Stimulated activated CD8-positive, alpha-beta memory T cell treated with anti-CD3 and anti-CD28 coated beads, Interleukin-4, amount 100 ng/mL, for 48 hours (primary cell): ENCODE measurements around the gene SP5.
"Not testable (repeated sequence)": the region's sequence is repeated elsewhere in the genome, so short reads cannot be mapped to it uniquely, and the experiment has no call there.

ENCODE experiments used
- DNase-seq: peaks from one replicate; pipeline ENCODE4 v3.0.0-alpha.2; 2020

The SP5 gene

DNA sequence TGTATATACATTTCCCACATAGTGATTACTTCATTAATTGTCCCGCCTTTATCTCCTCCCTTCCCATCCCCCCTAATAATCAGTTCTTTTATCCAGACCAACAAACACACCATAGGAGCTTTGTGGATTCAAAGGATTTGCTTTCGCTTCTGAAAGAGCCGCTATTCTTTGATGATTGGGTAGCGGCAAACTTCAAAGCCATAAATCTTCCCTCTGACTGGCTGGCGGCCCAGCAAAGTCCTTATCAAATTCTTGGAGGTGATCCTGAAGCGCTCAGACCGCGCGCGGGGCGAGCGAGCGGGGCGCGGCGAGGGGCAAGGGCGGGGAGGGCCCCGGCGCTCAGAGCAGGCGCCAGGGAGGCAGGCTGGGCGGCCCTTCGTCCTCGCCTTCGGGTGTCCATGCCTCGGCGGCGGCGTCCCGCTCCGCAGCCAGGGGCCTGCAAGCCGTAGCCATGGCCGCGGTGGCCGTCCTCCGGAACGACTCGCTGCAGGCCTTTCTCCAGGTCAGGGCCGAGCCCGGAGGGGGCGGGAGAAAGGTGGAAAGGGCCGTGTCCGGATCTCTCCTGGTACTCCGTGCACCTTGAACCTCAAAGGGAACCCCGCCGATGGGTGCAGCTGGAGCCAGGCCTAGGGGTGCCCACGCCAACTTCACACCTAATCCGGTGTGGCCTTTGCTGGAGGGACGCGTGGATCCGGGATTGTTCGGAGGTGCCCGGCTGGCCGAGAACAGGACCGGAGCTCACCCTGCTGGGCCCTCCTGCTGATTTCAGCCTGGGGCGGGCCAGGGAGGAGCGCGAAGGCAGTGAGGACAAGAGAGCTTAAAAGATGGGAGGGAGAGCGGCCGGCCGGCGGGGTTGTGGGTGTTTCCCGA lies at the start of gene SP5:
TSS of gene SP5 (plus strand) at position 276 of the 870 bp plus-strand sequence. CDS start at position 452, 176 bp downstream.
- peak; percentile 34 for DNase-seq

DNA sequence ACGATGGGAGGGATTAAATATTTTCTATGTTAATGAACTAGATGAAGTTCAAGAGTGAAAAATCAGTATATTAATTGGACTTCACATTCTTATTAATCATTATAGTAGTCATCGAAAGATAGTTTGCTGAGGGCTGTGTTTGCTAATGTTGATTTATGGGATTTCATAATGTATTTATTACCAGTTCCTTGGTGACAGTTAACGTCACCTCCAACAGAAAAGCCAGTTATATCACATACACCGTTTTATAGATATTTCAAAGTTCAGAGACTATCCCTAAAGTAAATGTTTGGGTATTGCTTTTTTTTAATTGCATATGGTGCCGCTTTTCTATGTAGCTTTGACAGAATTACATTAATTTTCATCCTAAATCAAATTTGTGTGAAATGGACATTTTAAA lies 49.4 kb upstream of the SP5 start:
- DNase-seq, result no peak

- DNase-seq, result no peak
Observed at GRCh38 chr2:170669909-170670308, 45.2 kb upstream of the SP5 start.

DNA sequence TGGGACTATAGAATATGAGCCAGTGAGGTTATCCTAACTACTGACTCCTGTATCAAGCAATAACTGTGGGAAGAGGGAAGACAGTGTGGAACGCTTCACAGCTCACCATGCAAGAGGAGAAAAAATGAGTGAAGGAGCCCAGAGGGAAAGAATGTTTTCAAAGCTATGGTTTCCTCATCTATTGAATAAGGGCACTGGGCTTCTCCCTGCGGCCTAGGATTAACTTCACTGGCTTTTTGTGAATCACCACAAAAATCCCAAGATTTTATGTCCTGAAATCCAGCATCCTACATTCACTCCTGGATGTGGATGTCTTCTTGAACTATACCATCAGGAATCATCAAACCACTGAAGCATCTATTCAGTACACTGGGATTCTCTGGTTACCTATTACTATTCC lies 44.5 kb upstream of the SP5 start:
- DNase-seq, result no peak

GRCh38 chr2:170671079-170671478 lies 44.1 kb upstream of the SP5 start:
- DNase-seq, result no peak

- DNase-seq, result not testable (repeated sequence)
Observed at GRCh38 chr2:170674282-170674681, 40.9 kb upstream of the SP5 start.

- no peak for DNase-seq
Observed at GRCh38 chr2:170675701-170676100, 39.4 kb upstream of the SP5 start.

DNA sequence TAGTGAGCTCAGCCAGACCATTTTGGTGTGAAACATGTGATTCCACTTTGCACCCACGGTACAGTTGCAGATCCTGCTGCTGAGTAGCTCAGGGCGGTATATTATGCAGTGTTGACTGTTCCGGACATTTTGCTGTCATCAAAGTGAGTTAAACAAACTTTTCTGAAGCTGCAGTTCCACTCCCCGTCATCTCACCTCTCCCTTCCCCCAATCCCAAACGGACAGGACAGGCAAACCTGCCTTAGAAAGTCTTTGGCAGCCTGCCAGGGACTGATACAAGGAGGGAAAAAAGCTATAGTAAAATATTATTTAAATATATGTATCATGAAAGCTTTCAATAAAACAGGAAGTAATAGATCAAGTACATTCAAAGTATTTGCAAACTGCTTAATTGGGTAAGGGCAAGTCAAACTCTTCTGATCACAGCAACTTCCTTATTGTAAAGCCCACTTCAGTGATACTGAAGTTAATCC lies 35.5 kb upstream of the SP5 start:
- DNase-seq, result no peak

- DNase-seq, result no peak
Observed at GRCh38 chr2:170680172-170680941, 34.8 kb upstream of the SP5 start.

- no peak for DNase-seq
Observed at GRCh38 chr2:170681311-170681710, 33.8 kb upstream of the SP5 start.

DNA sequence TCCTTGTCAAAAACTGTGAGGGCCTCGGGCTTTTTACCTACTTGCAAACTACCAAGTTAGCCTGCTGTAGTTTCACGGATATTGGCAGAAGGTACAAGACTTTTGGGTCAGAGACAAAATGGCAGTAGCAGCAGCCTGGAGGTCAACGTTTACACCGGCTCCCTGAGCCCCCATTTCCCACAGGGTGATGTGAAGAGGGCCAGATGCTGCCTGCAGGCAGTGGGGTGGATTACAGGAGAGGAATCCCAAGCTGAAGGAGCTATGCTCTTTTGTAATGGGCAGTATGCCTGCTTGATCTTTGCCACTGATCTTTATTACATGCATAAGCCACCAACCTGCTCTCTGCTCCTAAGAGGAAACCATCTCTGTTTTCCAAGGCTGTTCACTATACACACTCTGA lies 29.5 kb upstream of the SP5 start:
- no peak for DNase-seq

DNA sequence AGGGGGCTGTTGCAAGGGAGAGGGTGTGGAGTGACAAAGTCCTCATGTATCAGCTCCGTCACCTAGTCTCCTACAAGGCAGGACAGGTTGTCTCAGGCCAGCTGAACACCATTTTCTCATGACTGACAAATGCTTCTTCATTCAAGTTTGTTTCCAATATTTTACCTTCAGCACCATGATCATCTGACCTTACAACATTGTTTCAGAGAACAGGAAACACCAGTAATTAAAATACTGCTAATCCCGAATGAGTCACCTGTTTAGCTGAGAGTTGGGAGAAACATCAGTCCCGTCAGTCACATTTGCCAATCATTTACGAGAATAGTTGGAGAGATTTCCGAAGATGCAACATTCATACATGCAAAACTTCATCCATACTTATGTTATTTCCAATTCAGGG lies 25.7 kb upstream of the SP5 start:
- no peak for DNase-seq

DNA sequence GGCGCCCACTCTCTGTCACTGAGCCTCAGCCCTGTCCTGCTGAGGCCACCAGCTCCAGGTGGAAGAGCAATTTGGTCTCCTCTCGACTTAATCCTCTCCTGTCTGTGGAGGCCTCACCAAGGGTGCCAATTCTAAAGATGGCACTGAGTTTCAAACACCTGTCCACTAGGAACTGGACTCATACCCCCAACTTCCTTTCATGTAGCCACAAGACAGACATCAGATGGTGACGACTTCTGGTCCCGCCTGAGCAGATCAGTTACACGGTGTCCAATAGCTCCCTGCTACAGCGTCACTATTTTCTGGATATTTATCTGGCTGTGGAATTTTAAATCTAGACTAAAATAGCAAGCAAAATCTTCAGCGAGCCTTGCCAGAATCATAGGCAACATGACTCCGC lies 24.5 kb upstream of the SP5 start:
- no peak for DNase-seq

- DNase-seq, result no peak
Observed at GRCh38 chr2:170694316-170694715, 20.8 kb upstream of the SP5 start.

GRCh38 chr2:170695521-170696410 lies 19.4 kb upstream of the SP5 start:
- DNase-seq, result no peak

GRCh38 chr2:170696948-170697347 lies 18.2 kb upstream of the SP5 start:
- DNase-seq, result no peak

GRCh38 chr2:170701011-170701410 lies 14.1 kb upstream of the SP5 start:
- no peak for DNase-seq

DNA sequence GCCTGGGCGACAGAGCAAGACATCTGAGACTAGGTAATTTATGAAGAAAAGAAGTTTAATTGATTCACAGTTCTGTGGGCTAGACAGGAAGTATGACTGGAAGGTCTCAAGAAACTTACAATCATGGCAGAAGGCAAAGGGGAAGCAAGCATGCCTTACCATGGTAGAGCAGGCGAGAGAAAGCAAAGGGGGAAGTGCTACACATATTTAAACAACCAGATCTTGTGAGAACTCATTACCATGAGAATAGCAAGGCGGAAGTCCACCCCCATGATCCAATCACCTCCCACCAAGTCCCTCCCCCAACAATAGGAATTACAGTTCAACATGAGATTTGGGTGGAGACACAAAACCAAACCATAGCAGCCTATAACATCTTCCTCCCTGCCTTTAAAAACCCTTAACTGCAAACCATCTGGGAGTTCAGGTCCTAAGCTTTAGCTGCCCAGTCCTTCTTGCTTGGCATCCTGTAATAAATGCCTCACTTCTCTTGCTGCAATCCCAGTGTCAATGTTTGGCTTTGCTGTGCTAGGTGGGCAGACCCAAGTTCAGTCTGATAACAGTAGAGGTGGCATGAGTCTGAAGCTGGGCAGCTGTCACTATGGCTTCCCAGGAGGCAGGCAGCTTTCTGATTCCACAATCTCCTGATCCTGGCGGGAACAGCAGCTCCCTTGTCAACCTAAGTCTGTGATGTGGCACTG lies 11.2 kb upstream of the SP5 start:
- DNase-seq, result no peak

DNA sequence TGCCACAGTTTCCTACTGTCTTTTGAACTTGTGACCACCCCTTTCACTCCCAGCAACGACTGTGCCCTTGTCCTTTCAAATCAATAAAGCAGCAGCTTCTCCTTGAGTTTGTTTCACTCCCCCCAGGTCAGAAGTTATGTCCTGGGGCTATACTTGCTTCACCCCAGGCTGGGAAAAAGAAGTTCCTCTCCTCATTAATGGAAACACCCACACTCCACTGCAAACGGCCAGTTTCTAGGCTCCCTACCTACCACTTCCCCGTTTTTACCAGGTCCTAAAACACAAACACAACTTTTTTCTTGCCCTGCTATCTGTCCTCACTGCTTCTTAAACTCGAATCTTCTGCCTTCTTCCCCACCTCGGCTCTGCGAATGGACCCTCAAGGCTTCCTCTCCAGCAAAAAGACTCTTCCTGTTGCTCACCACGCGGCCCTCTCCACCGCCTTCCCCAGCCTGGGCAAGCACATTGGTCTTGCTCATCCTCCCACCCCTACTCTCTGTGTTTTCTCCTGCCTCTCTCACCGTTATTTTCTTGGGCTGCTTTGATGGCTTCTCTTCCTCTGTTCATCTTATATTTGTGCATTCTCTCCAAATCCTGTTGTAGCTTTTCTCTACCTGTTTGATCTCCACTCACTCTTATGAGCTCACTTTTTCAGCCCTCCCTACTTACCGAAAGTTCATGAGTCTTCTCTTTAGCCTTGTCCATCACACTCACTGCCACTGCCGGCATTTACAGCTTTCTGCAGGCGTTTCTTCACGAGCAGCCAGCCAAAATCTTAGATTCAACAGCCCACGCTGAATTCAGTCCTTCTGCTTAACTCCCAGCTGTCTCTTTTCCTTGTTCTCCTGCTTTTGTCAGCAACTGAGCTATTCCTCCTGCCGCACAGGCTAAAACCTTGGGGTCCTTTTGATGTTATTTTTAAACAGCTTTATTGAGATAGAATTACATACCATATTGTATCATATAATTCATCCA lies 7.0 kb upstream of the SP5 start:
- DNase-seq, result no peak

DNA sequence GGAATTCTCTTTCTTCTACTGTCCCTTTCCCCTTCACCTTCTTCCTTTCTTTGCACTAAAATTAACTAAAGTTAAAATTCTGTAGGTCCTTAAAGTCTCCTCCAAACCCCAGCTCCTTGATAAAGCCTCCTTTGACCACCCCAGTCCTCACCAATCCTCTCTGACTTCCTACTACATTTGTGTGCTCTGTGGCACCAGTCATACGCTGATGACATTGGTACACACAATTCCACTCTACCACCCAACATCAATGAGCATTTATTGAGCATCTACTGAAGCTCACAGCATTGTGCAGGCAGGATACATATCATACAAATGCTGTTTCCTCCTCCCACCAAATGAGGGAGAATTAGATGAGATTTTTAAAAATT lies 4.5 kb upstream of the SP5 start:
- DNase-seq, result no peak

GRCh38 chr2:170711196-170711773 lies 3.9 kb upstream of the SP5 start:
- no peak for DNase-seq
